HG02852 (cell line): ENCODE data around the gene CTH.
A peak's percentile ranks its signal among the peaks of the same experiment; 100 is the strongest.
"Not testable (repeated sequence)": the region's sequence is repeated elsewhere in the genome, so short reads cannot be mapped to it uniquely, and the experiment has no call there.

ENCODE experiments used
- ATAC-seq: cut with Tn5 transposase; IDR thresholded peaks from one replicate; pipeline ENCODE4 v1.9.1; 2021; ENCODE audit warnings: mild to moderate bottlenecking, moderate library complexity; ENCODE audit not compliant: unreplicated experiment

The CTH gene

DNA sequence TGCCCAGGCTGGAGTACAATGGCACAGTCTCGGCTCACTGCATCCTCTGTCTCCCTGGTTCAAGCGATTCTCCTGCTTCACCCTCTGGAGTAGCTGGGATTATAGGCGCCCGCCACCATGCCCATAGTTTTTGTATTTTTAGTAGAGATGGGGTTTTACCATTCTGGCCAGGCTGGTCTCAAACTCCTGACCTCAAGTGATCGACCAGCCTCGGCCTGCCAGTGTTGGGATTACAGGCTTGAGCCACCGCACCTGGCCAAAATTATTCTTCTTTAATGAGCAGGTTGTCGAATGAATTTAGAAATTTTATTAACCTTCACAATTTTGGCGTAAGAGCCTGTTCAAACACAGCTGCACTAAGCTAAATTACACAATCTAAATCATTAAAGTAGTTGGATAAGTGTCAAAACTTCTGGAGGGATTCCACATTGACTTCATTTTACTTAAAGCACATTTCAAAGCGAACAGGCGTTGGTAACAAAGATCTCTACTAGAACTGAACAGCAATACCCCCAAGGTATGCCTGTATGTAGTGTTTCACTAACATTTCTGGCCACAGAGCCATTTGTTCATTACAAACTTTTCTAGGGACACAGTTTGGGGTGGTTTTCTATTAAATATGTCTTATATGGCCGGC lies 5.2 kb upstream of the CTH start:
- no peak for ATAC-seq

- no peak for ATAC-seq
Observed at GRCh38 chr1:70409136-70409535, 1.9 kb upstream of the CTH start.

DNA sequence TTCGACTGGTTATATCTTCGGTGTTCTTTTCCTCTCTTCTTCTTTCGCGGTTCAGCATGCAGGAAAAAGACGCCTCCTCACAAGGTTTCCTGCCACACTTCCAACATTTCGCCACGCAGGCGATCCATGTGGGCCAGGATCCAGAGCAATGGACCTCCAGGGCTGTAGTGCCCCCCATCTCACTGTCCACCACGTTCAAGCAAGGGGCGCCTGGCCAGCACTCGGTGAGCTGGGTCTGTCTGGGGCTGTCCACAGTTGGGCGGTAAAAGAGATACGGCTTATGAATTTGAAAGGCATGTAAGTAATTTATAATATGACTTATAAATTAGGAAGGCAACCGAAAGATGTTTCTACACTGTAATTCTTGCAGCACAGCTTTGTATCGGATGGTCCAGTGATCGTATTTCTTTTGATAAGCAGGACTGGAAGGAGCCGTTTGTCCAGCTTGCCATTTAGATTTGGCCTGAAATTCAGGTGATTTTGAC lies 334 bp downstream of the CTH start:
- ATAC-seq: no peak

GRCh38 chr1:70415882-70416281 lies 4.8 kb downstream of the CTH start:
- ATAC-seq: peak; percentile 27

- not testable (repeated sequence) for ATAC-seq
Observed at GRCh38 chr1:70418973-70419734, 8.1 kb downstream of the CTH start.

- ATAC-seq: no peak
Observed at GRCh38 chr1:70420320-70420719, 9.3 kb downstream of the CTH start.

DNA sequence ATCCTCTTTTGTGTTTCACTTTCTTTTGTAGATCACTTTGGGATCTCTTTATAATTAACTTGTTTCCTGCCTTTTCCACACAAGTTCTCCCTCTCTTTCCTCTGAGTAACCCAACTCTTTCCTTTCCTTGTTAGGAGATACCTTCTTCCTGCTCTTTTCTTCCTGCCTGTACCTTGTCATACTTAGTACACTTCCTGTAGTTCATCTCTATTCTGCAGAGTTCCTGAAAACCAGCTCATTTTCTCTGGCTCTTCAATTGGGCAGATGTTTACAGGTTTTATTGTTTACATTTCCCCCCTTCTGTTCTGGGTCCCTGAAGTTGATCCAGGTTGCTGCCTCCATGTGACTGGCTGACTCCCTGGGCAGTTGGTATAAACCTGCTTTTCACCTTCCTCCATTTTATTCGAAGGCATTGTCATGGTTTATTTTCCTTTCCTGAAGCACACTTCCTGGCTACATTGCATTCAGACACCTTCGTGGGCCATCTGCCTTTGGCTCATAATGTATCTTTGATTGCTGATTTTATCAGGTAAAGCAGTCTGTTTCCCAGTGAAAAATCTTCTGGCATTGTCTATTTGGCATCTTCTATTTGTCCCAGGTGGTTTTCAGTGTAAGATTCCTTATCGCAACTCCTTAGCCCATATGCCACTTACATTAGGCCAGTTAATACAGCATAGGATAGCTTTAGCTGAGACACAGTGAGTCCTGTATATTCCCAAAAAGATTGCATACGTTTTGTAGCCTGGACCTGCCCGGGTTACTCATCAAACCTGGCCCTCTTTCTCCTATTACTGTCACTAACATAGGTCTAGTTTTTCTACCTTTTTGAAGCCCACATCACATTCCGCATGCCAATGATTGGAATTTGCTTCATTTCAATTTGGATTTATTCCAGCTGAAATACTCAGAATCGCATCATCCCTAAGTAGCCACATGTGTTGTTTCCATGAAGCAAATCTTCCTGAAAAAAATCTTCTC lies 15.4 kb downstream of the CTH start:
- no peak for ATAC-seq

DNA sequence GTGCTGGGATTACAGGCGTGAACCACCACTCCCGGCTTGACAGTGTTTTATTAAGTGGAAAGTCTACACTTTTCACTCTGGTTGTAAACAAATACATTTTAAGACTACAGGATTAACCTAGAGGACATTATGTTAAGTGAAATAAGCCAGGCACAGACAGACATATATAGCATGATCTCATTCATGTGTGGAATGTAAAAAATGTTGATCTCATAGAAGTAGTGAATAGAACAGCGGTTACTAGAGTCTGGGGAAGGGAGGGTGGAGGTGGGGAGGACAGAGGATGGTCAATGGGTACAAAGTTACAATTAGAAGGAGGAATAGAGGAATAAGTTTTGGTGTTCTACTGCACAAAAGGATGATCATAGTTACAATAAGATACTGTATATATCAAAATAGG lies 16.9 kb downstream of the CTH start:
- no peak for ATAC-seq

DNA sequence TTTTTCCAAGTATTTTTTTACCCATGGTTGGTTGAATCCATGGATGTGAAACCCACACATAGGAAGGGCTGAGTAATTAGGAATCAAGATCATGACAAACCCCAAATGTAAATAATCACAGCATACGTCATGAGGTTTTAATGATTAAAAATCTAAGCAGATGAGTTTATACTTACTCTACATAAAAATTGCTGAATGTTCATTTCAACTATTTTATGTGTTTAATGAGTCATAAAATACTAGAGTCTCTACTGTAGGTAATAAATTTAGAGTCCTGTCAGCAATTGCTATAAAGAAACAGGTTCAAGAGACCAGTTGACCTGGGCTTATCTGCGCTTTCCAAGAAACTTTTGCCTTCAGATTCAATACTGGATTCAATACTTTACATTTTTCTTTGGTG lies 18.2 kb downstream of the CTH start:
- no peak for ATAC-seq

DNA sequence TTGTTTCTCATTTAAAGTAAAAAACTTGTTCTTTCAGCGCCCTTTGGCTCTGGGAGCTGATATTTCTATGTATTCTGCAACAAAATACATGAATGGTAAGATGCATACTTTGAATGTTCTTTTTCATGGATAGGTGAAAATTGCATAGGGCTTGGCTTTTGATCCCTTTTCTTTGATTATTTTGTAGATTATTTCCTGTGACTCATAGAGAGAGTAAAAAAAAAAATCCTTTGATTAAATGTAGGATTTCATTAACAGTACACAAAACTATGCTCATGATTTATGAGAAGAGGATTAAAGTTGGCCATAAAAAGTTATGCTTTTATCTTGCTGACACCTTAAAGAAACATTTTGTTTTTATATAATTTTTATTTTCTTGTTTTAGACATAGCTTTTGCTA lies 18.7 kb downstream of the CTH start:
- no peak for ATAC-seq

DNA sequence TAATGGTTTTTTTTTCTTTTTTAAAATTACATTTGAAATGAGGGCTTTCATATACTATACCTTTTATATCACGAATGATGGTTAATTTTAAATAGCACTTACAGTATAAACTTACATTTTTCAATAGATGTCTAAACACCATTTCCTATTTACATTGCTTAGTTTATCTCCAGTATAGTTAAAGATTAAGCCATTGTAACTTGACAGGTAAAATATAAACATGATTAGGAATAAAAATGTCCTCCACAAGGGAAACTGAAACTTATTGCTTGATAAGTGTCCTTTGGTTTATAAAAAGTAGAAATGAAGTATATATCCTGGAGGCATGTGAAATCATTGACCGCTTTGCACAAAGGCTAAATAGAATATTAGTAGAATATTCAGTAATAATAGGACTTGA lies 20.2 kb downstream of the CTH start:
- ATAC-seq: no peak

DNA sequence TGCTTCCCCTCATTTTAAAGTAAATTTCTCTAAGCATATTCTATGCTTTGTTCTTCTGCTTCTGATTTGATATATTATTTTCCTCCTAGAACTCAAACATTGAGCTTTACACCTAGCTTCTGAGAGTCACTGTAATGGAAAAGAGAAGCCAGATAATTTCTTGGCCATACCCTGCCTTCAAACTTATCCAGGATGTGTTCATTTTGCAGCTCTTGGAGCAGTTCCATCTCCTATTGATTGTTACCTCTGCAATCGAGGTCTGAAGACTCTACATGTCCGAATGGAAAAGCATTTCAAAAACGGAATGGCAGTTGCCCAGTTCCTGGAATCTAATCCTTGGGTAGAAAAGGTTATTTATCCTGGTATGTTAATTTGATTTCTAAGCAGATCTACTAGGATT lies 20.8 kb downstream of the CTH start:
- ATAC-seq: no peak

DNA sequence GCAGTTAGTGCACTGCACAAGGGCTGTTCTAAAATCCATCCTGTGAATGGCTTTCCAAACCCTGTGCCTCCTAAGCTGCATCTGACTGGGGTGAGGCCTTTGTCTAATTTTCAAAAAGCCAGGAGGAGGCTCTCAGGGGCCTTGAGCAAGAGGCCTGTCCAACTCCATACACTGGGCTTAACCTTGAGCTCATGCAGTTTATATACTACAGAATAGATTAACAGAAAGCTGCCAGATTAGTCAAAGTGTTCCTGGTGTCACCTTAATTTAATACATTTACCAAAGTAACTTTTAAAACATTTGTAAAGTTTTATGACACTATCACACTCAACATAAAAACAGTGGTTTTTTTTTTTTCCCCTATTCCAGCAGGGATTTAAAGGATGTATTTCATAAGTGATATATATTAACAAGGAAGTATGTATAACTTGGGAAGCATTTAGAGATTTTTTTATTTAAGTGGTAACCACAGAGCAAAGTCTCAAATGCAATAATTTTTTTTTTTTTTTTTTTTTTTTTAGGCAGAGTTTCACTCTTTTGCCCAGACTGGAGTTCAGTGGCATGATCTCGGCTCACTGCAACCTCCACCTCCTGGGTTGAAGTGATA lies 23.3 kb downstream of the CTH start:
- ATAC-seq: no peak

DNA sequence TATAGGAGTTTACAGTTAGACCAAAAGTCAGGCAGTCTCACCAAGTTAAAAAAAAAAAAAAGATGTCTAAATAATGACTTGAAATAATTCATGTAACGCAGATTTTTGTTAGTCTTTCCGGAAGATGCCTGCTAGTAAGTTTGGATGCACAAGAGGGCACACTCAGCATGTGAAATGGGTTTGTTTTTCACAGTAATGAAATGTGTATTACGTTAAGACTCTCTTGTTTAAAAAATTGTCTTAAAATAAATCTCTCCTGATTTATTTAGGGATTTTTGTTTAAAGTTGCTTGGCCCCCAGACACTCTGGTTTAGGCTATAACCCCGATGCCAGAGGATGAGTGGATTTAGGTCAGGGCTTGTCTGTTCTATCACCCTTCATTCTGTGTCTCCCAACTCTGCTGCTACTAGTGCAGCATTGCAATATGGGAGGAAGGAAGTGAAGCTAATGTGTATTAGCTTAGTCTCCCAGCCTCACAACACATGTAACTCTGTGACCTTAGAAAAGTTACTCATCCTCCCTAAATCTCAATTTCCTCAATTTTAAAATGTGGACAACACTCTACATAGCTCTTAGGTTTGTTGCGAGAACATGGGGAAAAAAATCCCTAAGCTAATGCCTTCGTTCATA lies 25.7 kb downstream of the CTH start:
- ATAC-seq: no peak

DNA sequence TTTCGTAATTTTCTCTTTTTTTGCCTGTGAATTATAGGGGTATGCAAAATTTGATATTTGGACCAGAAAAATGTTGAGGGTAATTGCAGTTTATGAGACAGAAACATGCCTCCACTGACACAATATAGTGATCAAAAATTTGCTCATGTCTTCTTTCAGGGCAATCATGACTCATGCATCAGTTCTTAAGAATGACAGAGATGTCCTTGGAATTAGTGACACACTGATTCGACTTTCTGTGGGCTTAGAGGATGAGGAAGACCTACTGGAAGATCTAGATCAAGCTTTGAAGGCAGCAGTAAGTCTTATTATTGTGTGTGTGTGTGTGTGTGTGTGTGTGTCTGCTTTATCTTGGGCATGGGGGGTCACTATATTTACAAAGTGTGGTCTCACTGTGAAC lies 27.5 kb downstream of the CTH start:
- ATAC-seq: no peak

GRCh38 chr1:70440642-70441391 lies 29.7 kb downstream of the CTH start:
- ATAC-seq: no peak

DNA sequence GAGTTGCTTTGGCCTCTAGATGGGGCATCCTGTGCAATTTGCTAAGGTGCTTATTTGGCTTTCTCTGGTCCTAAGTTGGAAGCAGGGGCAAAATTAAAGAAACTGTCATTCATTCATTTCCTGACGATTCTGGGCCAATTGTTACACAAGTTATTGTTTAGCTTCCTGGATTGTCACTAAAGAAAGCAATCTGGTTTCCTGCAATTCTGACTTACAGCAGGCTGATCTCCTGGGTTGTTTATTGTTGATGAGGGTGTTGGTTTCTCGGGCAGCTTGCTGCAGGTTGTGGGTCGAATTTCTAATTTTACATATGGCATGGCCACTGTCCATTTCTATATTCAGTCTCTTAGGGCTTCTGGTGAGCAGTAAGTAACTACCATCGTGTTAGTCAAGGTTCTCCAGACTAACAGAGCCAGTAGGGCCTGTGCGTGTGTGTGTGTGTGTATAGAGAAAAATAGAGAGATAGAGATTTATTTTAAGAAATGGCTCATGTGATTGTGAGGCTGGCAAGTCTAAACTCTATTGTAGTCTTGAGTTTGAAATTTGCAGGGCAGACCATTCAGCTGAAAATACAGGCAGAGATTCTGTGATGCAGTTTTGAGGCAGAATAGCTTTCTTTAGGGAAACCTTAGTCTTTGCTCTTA lies 30.4 kb downstream of the CTH start:
- ATAC-seq: no peak

DNA sequence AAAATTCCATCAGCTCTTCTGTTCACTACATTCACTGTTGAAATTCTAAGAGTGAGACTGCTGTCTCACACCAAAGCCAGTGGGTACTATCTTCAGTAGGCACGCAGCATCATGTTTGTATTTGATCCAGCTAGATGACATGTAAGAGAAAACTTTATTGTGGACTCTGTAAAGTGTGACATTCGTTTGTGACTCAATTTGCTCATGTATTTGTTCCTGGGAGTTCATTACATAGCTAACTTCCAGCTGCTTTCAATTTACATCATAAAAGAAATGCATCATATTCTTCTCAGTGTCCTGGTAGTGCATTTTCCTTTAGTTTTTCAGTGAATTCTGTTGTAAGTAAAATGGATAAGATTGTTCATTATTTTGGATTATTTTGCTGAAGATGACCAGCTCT lies 31.4 kb downstream of the CTH start:
- no peak for ATAC-seq

DNA sequence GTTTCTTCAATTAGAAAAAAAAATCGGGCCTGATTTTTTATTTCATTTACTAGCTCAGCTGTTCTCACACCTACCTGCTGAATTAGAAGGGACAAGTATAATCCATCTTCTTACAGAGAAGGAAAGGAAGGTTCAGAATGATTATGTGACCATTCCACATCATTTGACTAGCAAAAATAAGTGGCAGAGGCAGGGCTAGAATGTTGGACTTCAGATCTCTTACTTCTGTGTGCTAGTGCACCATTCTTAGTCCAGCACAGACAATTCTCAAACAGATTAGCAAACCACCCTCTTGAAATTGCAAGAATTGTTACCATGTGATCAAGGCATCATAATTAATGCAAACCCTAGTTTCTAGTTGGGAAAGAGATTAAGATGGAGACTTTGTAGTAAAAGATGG lies 32.7 kb downstream of the CTH start:
- ATAC-seq: no peak
